Neural progenitor cell (in vitro differentiated cells): ENCODE data around the gene ITCH. TPM values are rescaled to one million over a fixed set of nuclear protein-coding genes. Genes with fewer than 3 reads are reported as not detected.
"Not testable (repeated sequence)": the region's sequence is repeated elsewhere in the genome, so short reads cannot be mapped to it uniquely, and the experiment has no call there.

ENCODE experiments used
- DNase-seq: peaks from one replicate; pipeline ENCODE4 v3.0.0-alpha.2; 2016; ENCODE audit warnings: low spot score
- H2AFZ ChIP-seq: fragments of 200-600 bp; sonication (generic); replicated peaks from 2 replicates; pipeline ENCODE4 v1.6.1; 2016; ENCODE audit warnings: antibody characterized with exemption
- H3F3A ChIP-seq: fragments of 200-600 bp; sonication (generic); 2 replicates; pipeline ENCODE4 v1.6.1; 2016; ENCODE audit warnings: antibody characterized with exemption, low read depth
- H3K27ac ChIP-seq: fragments of 200-600 bp; sonication (generic); 2 replicates; pipeline ENCODE4 v1.5.1; 2016; ENCODE audit warnings: mild to moderate bottlenecking
- H3K27me3 ChIP-seq: fragments of 200-600 bp; sonication (generic); 2 replicates; pipeline ENCODE4 v1.6.1; 2016; ENCODE audit warnings: mild to moderate bottlenecking, moderate library complexity
- H3K36me3 ChIP-seq: fragments of 200-600 bp; sonication (generic); 2 replicates; pipeline ENCODE4 v1.5.1; 2016
- H3K4me1 ChIP-seq: fragments of 200-600 bp; sonication (generic); 2 replicates; pipeline ENCODE4 v1.6.1; 2016; ENCODE audit warnings: mixed run types
- H3K4me2 ChIP-seq: fragments of 200-600 bp; sonication (generic); 2 replicates; pipeline ENCODE4 v1.6.1; 2016
- H3K4me3 ChIP-seq: fragments of 200-600 bp; sonication (generic); 2 replicates; pipeline ENCODE4 v1.5.1; 2016
- H3K79me2 ChIP-seq: fragments of 200-600 bp; sonication (generic); 2 replicates; pipeline ENCODE4 v1.6.1; 2016; ENCODE audit warnings: low read depth
- H3K9ac ChIP-seq: fragments of 200-600 bp; sonication (generic); 2 replicates; pipeline ENCODE4 v1.6.1; 2016
- H3K9me3 ChIP-seq: fragments of 200-600 bp; sonication (generic); 2 replicates; pipeline ENCODE4 v1.5.1; 2016; ENCODE audit warnings: low read depth
- H4K20me1 ChIP-seq: fragments of 200-600 bp; sonication (generic); 2 replicates; pipeline ENCODE4 v1.6.1; 2016; ENCODE audit warnings: low read depth
- H3K27ac Mint-ChIP-seq: 3 replicates; pipeline ENCODE4 v1.8.0; 2021; ENCODE audit warnings: mixed read lengths
- H3K27me3 Mint-ChIP-seq: 2 replicates; pipeline ENCODE4 v1.8.0; 2022; ENCODE audit warnings: low read depth, mild to moderate bottlenecking, inconsistent platforms, moderate library complexity, mixed read lengths; ENCODE audit not compliant: insufficient read depth
- H3K36me3 Mint-ChIP-seq: 3 replicates; pipeline ENCODE4 v1.8.0; 2021; ENCODE audit warnings: mixed read lengths
- H3K4me1 Mint-ChIP-seq: 3 replicates; pipeline ENCODE4 v1.8.0; 2021; ENCODE audit warnings: mixed read lengths
- H3K4me3 Mint-ChIP-seq: 3 replicates; pipeline ENCODE4 v1.8.0; 2021; ENCODE audit warnings: mild to moderate bottlenecking, moderate library complexity, mixed read lengths
- H3K9me3 Mint-ChIP-seq: 3 replicates; pipeline ENCODE4 v1.8.0; 2020; ENCODE audit warnings: mixed read lengths
- CTCF ChIP-seq: fragments of 200-600 bp; sonication (generic); IDR thresholded peaks from 2 replicates; pipeline ENCODE4 v1.5.1; 2017; ENCODE audit warnings: antibody characterized with exemption, mild to moderate bottlenecking
- EZH2 ChIP-seq: fragments of 200-600 bp; sonication (generic); IDR thresholded peaks from 2 replicates; pipeline ENCODE4 v1.6.1; 2017; ENCODE audit warnings: antibody characterized with exemption, mild to moderate bottlenecking, moderate library complexity
- EZH2phosphoT487 ChIP-seq: fragments of 200-600 bp; sonication (generic); IDR thresholded peaks from 2 replicates; pipeline ENCODE4 v1.6.1; 2017; ENCODE audit warnings: antibody characterized with exemption
- total RNA-seq: library from RNA; depleted of rRNA; stranded (reverse); fragments of >200 nt; gene quantifications from 2 replicates; pipeline ENCODE4 v1.2.3, GENCODE V29; 2015; ENCODE audit warnings: low replicate concordance

The ITCH gene
- total RNA-seq, 1 donor from 2014 or later, result 55.2 TPM

- H3K27me3 Mint-ChIP-seq, result peaks cover 5% of the 10 kb centered on the region
- H3K36me3 ChIP-seq, result peaks cover 16% of the 10 kb centered on the region
- no peak overlapping the region for H3K4me3 Mint-ChIP-seq
- peaks cover 69% of the 10 kb centered on the region for H4K20me1 ChIP-seq
- H3K27me3 ChIP-seq, result no peaks in the 10 kb centered on the region
- H3K4me1 ChIP-seq, result no peaks in the 10 kb centered on the region
- DNase-seq, result no peak
- no peaks in the 10 kb centered on the region for H3K9me3 ChIP-seq
- H3K27ac ChIP-seq, result no peak overlapping the region
- H3K9me3 Mint-ChIP-seq, result no peaks in the 10 kb centered on the region
- peaks cover 8% of the 10 kb centered on the region for H3K4me1 Mint-ChIP-seq
- H3K79me2 ChIP-seq, result peaks cover 96% of the 10 kb centered on the region
- no peak for TF ChIP-seq EZH2
- TF ChIP-seq CTCF, result no peak
- no peak for TF ChIP-seq EZH2phosphoT487
- H3K4me3 ChIP-seq, result no peak overlapping the region
- H3F3A ChIP-seq, result no peaks in the 10 kb centered on the region
- H3K4me2 ChIP-seq, result no peak overlapping the region
- H3K27ac Mint-ChIP-seq, result no peak overlapping the region
- H2AFZ ChIP-seq, result no peak overlapping the region
- no peak overlapping the region for H3K9ac ChIP-seq
- H3K36me3 Mint-ChIP-seq, result peaks cover 30% of the 10 kb centered on the region
Observed at GRCh38 chr20:34396408-34396807, 33.3 kb downstream of the ITCH start.

GRCh38 chr20:34397096-34397495, 34.0 kb downstream of the ITCH start:
- H3K79me2 ChIP-seq, result peaks cover 96% of the 10 kb centered on the region
- H3K27ac Mint-ChIP-seq, result no peak overlapping the region
- H3K36me3 ChIP-seq, result peaks cover 14% of the 10 kb centered on the region
- H3K27me3 ChIP-seq, result no peaks in the 10 kb centered on the region
- no peak overlapping the region for H3K4me2 ChIP-seq
- no peak overlapping the region for H3K27ac ChIP-seq
- no peak overlapping the region for H3K4me3 ChIP-seq
- H2AFZ ChIP-seq, result no peak overlapping the region
- no peak for DNase-seq
- no peak overlapping the region for H3K9ac ChIP-seq
- H3F3A ChIP-seq, result no peaks in the 10 kb centered on the region
- peaks cover 31% of the 10 kb centered on the region for H3K36me3 Mint-ChIP-seq
- peaks cover 11% of the 10 kb centered on the region for H3K4me1 Mint-ChIP-seq
- H3K27me3 Mint-ChIP-seq, result peaks cover 5% of the 10 kb centered on the region
- H3K4me3 Mint-ChIP-seq, result no peak overlapping the region
- H4K20me1 ChIP-seq, result peaks cover 68% of the 10 kb centered on the region
- no peak for TF ChIP-seq CTCF
- TF ChIP-seq EZH2phosphoT487, result no peak
- TF ChIP-seq EZH2, result no peak
- H3K9me3 Mint-ChIP-seq, result no peaks in the 10 kb centered on the region
- no peaks in the 10 kb centered on the region for H3K4me1 ChIP-seq
- H3K9me3 ChIP-seq, result no peaks in the 10 kb centered on the region

- not testable (repeated sequence) for H3F3A ChIP-seq, H3K27ac ChIP-seq, H3K9ac ChIP-seq, H3K4me2 ChIP-seq, H3K9me3 ChIP-seq, H3K36me3 ChIP-seq, H3K27ac Mint-ChIP-seq, H3K4me3 ChIP-seq, H3K9me3 Mint-ChIP-seq, H2AFZ ChIP-seq, H3K4me3 Mint-ChIP-seq, H3K27me3 ChIP-seq, H3K4me1 ChIP-seq, H3K27me3 Mint-ChIP-seq, DNase-seq
- peaks cover 61% of the 10 kb centered on the region for H4K20me1 ChIP-seq
- Mint-ChIP-seq H3K36me3 (peaks cover 20% of the 10 kb centered on the region), H3K4me1 (peaks cover 23% of the 10 kb centered on the region)
- H3K79me2 ChIP-seq, result peaks cover 97% of the 10 kb centered on the region
Observed at GRCh38 chr20:34400776-34401175, 37.7 kb downstream of the ITCH start.

- no peak overlapping the region for H3K9ac ChIP-seq
- no peaks in the 10 kb centered on the region for H3K9me3 ChIP-seq
- H3K4me1 ChIP-seq, result no peaks in the 10 kb centered on the region
- no peak overlapping the region for H3K27ac ChIP-seq
- Mint-ChIP-seq H3K27ac (no peak overlapping the region), H3K9me3 (no peaks in the 10 kb centered on the region), H3K27me3 (peaks cover 4% of the 10 kb centered on the region), H3K36me3 (peaks cover 15% of the 10 kb centered on the region), H3K4me1 (peaks cover 23% of the 10 kb centered on the region), H3K4me3 (no peak overlapping the region)
- no peaks in the 10 kb centered on the region for H3F3A ChIP-seq
- TF ChIP-seq EZH2 (no peak), CTCF (no peak), EZH2phosphoT487 (no peak)
- peaks cover 57% of the 10 kb centered on the region for H4K20me1 ChIP-seq
- peaks cover 95% of the 10 kb centered on the region for H3K79me2 ChIP-seq
- no peak overlapping the region for H2AFZ ChIP-seq
- no peak for DNase-seq
- H3K4me2 ChIP-seq, result no peak overlapping the region
- H3K27me3 ChIP-seq, result no peaks in the 10 kb centered on the region
- peaks cover 9% of the 10 kb centered on the region for H3K36me3 ChIP-seq
- no peak overlapping the region for H3K4me3 ChIP-seq
Observed at GRCh38 chr20:34401741-34402455, 38.8 kb downstream of the ITCH start.
